ENCODE results near the gene DNAJA3.

The DNAJA3 gene

DNA sequence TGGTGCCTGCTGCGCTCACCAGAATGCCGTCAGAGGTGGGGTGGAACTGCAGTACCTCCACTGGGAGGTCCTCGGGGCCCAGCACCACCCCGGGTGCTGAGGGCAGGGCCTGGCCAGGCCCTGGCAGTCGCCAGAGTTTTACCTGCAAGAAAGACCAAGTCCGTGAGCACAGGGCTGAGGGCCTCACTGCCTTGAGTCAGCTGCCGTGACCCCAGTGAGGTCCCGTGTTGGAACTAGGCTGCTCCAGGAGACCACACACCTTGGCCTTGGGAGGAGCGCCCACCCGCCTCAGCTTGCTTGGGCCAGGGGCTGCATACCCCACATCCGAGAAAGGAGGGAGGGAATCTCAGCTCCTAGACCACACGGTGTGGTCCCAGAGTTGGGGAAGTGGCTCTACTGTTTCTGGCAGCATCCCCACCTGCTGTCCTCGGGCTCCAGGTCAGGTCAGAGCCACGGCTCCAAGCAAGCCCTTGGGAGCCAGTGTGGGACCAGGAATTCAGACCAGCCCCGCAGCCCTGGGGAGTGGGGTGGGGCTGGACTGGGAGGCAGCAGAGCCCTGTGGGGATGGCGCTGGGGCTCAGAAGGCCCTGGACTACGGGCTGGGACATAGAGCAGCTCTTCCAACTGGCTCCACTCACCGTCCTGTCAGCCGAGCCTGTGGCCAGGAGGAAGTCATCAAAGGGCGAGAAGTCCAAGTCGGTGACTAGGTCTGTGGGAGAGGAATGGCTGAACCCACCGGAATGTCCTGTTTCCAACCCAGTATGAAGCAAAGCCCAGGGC, 17.9 kb upstream of the DNAJA3 start:
- no peak for DNase-seq (ENCODE audit: low read depth)

GRCh38 chr16:4408323-4408690, 17.4 kb upstream of the DNAJA3 start:
- DNase-seq (ENCODE audit: low read depth) = no peak

DNA sequence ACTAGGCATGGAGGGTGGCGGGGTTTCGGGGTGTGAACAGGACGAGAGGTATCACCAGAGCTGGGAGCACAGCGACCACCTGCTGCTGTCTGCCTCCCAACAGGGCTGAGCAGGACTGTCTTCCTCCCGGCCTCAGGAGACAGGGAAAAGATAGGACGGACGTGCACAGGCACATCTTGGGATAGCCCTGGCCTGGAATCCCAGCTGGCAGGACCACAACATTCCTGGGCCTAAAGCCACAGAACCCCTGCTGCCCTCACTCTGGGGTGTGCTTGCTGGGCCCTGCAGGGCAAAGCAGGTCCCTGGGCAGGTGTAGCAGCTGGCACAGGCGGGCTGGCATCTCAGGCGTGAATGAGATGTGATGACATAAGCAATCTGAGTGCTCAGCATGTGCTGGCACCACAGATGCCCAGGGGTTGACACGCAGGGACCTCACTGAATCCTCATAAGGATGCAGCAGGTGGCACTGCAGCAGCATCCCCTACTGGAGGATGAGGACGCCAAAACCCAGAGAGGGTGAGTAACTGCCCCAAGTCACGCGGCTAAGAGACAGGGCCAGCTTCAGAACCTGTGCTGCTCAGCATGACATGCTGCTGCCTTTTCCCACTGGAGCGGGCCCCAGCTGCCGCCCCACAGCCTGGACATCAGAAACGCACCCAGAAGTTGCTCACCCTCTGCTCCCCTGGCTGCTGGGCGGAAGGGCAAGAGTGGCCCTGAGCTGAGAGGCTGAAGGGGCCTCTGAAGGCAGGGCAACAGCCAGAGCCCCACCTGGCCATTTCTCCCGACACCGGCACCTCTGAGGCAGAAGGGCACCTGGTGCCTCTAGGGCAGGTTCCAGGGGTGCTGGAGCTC, 16.4 kb upstream of the DNAJA3 start:
- no peak for DNase-seq (ENCODE audit: low read depth)

GRCh38 chr16:4410335-4411075, 15.2 kb upstream of the DNAJA3 start:
- DNase-seq (ENCODE audit: low read depth) = no peak

DNA sequence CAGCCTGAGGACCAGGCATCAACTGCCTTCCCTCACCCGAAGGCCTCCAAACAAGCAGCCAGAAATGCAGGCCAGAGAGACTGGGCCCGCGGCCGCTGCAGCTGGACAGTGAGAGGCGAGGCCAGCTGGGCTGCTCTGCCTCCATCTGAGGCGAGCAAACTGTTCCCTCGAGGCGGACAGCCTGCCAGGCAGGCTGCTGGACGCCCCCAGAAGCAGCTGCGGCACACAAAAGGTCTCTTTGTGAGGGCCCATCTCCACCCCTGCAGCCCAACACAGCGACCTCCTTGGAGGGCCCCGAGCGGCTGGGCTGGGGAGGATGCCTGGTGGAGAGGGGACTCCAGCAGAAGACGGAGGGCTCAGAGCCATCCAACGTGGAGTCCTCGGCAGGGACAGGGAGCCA, 14.0 kb upstream of the DNAJA3 start:
- no peak for DNase-seq (ENCODE audit: low read depth)

DNA sequence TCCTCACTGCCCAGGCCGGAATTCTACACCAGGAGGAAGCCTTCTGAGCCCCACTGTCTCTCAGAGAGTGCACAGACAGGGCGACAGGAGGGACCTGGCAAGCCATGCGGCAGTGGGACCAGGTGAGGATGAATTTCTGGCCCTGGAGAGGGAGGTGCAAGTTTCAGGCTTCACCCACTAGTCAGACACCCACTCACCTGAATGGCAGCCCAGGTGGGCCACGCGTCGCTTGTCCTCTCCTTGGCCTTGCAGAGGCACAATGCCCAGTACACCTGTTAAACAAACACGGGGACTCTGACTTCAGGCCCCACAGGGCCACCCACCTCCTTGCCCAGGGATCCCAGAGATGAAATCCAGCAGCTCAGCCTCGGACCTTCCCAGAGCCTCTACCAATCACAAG, 13.5 kb upstream of the DNAJA3 start:
- DNase-seq (ENCODE audit: low read depth) = no peak

DNA sequence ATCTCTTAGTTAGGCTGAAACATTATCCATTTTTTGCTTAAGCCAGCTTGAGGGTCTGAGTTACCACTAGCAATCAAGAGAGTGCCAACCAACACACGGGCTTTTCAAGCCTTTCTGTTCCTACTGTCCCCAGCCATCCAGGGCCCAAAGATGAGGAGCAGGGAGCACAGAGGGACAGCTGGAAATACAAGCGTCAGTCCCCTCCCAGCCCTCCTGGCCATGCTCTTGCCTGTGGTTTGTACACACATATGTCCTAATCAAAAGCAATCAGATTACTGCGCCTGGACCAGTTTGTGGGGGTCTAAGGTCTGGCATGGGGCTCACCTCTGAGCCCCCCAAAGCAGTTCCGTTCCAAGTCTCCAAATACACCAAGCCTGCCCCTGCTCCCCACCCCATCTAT, 12.8 kb upstream of the DNAJA3 start:
- no peak for DNase-seq (ENCODE audit: low read depth)

- peak; percentile 46 for DNase-seq (ENCODE audit: low read depth)
These were observed 11.3 kb upstream of the DNAJA3 start for GRCh38 chr16:4414187-4414917.

- DNase-seq (ENCODE audit: low read depth) = no peak
These were observed 10.0 kb upstream of the DNAJA3 start for GRCh38 chr16:4415538-4416199.

DNA sequence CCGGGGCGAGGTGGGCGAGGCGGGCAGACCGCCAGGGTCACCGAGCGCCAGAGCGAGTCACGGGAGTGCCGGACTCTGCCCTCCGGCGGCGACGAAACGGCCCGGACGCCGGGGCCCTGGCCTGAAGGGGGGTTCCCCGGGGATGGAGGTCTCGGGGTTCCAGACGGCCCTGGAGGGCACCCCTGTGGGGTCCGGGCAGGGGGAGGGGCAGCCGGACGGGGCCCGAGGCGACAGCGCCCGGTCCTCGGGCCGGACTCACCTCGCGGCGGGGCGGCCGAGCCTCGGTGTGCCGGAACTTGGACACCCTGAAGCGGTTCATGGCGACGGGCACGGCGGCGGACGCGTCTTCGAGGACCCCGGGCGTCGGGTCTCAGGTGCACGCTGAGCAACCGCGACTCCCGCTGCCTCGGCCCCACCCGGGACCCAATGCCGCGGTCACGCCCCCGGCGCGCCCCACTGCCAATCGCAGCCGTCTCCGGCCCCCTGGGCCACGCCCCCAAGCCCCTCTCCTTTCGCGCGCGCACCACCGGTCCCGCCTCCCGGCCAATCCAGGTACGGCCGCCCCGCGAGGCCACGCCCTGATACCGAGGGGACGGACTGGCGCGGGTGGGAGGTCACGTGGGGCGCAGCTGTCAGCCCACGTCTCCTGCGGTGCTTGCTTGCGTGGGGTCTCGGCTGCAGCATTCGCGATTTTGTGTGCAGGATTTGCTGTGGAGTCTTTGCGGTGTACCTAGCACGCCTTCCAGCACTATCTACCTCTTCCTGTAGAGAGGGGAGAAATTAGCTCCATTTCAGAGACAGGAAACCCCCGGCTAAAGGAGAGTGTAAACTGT, 9.3 kb upstream of the DNAJA3 start, which contains the start of gene CORO7:
TSS of gene CORO7 (minus strand) at position 397 of the 833 bp plus-strand sequence. CDS start at position 319, 78 bp downstream.
- peak; percentile 97 for DNase-seq (ENCODE audit: low read depth)

- DNase-seq (ENCODE audit: low read depth) = no peak
These were observed 6.2 kb upstream of the DNAJA3 start for GRCh38 chr16:4419402-4419959.

DNA sequence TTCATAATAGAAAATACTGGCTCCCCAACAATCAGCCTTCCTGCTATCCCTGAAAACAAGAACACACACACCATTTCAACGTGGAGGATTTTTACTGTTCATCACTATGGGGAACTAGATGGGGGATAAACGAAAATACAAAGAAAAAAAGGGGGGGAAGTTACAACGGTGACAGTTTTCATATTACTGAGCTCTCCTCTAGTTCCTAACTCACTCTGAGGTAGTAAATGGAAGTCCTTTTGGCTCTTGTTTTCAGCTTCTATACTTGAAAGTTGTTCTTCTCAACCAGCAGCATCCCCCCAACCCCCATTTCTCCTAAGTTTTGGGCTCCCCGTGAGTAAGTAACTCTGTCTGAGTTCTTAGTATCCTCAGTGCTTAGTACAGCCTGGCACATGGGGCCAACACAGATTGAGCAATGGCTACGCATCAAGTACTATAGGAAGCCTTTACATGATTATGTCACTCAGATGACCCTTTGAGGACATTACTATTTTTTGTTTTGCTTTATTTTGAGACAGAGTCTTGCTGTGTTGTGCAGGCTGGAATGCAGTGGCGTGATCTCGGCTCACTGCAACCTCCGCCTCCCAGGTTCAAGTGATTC, 5.1 kb upstream of the DNAJA3 start:
- no peak for DNase-seq (ENCODE audit: low read depth)

DNA sequence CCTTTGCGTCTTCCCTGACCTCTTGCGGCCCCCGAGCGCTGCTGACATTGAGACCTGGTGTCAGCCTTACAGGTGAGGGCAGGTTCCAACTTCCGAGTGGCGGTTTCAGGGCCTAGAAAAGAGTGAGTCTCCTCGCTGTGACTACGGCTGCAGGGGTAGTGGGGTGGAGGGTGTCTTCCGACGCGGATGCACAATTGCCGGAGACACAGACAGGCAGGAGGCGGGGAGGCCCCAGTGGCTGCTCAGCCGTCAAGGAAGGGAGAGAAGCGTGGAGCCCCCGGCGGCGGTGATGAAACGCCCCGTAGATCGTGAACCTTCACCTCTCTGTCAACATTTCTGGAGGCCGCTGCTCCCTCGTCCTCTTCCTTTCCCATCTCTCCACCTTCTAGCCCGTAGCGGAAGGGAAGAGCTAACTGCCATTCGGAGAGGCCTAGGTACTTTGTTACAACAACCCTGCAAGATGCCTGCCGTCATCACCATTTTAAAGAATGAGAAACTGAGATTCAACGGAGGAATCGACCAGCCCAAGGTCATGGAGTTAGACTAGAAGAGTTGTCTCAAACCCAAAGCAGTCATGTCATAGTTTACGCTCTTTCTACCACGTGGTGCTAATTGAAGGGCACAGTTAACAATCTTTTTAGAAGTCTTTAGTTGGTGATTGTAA, 485 bp downstream of the DNAJA3 start:
- DNase-seq (ENCODE audit: low read depth) = no peak

DNA sequence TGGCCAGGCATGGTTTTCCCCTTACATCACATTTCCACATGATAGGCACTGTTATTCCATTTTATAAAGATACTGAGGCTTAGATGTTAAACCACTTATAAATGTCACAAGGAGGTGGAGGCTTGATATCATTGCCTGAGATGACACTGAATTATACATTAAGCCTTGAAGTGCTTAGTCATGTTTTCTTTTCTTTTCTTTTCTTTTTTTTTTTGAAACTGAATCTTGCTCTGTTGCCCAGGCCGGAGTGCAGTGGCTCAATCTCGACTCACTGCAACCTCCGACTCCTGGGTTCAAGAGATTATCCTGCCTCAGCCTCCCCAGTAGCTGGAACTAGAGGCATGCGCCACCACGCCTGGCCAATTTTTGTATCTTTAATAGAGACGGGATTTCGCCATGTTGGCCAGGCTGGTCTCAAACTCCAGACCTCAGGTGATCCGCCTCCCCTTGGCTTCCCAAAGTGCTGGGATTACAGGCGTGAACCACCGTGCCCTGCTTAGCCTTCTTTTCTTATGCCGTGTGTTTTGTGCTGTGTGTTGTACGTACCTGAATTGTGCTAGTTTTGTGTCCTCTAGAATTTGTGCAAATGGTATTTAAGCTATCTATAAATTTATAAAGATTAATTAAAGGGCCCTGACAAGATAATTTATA, 1.2 kb downstream of the DNAJA3 start:
- no peak for DNase-seq (ENCODE audit: low read depth)

DNA sequence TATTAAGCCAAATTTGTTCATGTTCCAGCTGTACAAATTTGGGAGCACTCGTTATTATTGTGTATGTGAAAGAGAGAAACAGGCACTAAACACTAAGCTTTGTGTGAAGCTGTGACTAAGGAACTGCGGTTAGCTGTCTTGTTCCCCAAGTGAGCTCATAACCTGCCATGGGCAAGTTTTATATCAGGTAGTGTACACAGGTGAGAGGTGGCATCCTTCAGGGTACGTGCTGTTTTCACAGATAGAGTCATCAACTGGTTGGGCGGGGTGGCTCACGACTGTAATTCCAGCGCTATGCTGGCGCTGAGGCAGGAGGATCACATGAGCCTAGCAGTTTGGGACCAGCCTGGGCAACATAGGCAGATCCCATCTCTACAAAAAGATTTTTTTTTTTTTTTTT, 2.8 kb downstream of the DNAJA3 start:
- no peak for DNase-seq (ENCODE audit: low read depth)

GRCh38 chr16:4431023-4431422, 5.4 kb downstream of the DNAJA3 start:
- DNase-seq (ENCODE audit: low read depth) = no peak

DNA sequence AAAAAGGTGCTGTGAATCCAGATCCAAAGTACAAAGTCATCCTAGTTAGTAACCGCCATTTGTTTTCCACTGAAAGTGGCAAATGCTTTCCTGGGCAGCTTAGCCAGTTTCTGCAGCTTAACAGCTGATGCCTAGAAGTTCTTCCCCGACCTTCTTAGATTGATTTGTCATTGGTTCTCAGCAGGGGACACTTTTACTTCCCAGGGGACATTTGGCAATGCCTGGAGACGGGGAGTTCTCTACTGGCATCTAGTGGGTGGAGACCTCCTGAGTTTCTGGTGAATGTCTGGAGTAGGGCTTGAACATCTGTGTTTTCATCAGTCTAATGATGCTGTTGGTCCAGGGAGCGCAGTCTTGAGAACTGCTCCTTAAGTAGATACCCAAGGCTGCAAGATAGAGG, 7.6 kb downstream of the DNAJA3 start:
- DNase-seq (ENCODE audit: low read depth) = no peak

DNA sequence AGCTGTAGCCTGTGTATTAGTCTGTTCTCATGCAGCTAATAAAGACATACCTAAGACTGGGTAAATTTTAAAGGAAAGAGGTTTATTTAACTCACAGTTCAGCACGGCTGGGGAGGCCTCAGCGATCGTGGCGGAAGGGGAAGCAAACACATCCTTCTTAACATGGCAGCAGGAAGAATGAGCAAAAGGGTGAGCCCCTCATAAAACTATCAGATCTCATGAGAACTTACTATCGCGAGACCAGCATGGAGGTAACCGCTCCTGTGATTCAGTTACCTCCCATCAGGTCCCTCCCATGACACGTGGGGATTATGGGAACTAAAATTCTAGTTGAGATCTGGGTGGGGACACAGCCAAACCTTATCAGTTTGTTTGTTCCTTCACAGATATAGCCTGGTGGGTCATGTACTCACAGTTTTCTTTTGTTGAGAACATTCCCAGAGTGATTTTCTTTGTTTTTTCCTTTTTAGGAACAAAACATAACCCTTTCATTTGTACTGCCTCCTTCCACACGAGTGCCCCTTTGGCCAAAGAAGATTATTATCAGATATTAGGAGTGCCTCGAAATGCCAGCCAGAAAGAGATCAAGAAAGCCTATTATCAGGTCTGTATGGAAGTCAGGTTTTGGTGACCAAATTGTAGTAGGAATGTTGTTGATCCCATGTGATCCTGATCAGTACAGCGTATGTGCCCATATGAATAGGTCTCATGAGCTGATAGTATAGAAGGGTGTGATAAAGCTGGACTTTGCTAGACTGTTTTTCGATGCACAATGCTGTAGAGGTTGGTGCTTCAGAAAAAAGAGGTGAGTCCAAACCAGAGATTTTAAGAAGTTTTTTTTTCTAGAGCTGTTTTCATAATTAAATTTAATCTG, 8.5 kb downstream of the DNAJA3 start:
- DNase-seq (ENCODE audit: low read depth) = no peak

Measured in stimulated activated CD8-positive, alpha-beta memory T cell treated with anti-CD3 and anti-CD28 coated beads, Interleukin-15, amount 100 ng/mL, for 1 hour (primary cell).